Right kidney (tissue), 9 donors: ENCODE data around the gene PCIF1.
A peak's percentile ranks its signal among the peaks of the same experiment; 100 is the strongest.
"Not testable (repeated sequence)": the region's sequence is repeated elsewhere in the genome, so short reads cannot be mapped to it uniquely, and the experiment has no call there.

Experiments used
- DNase-seq: peaks from one replicate; pipeline ENCODE4 v3.0.0-alpha.2; 2016
- long read RNA-seq, 8 donors: transcript quantifications; one replicate each; lab custom pipeline, GENCODE V29; 2026

PCIF1 gene
- long read RNA-seq, donor 1, transcript PCIF1-201 (17 exons, 2,747 nt) = major isoform, 5 of 19 reads
- long read RNA-seq, donor 1, partial matches to known transcripts = 11 of 19 reads
- long read RNA-seq, donor 1, other reads (novel, unspliced or antisense) = 0 of 19 reads
- long read RNA-seq, donor 2, transcript PCIF1-203 (2 exons, 627 nt) = major isoform, 8 of 9 reads
- long read RNA-seq, donor 2, partial matches to known transcripts = 0 of 9 reads
- long read RNA-seq, donor 2, other reads (novel, unspliced or antisense) = 0 of 9 reads
- long read RNA-seq, donor 3, partial matches to known transcripts = 0 of 3 reads
- long read RNA-seq, donor 3, other reads (novel, unspliced or antisense) = 0 of 3 reads
- long read RNA-seq, donor 4, transcript PCIF1-201 (17 exons, 2,747 nt) = major isoform, 7 of 10 reads
- long read RNA-seq, donor 4, partial matches to known transcripts = 0 of 10 reads
- long read RNA-seq, donor 4, other reads (novel, unspliced or antisense) = 0 of 10 reads
- long read RNA-seq, donor 5, transcript PCIF1-201 (17 exons, 2,747 nt) = major isoform, 21 of 35 reads
- long read RNA-seq, donor 5, partial matches to known transcripts = 10 of 35 reads
- long read RNA-seq, donor 5, other reads (novel, unspliced or antisense) = 0 of 35 reads
- long read RNA-seq, donor 6, transcript PCIF1-203 (2 exons, 627 nt) = major isoform, 8 of 32 reads
- long read RNA-seq, donor 6, transcript PCIF1-201 (17 exons, 2,747 nt) = minor isoform, 5 of 32 reads
- long read RNA-seq, donor 6, partial matches to known transcripts = 19 of 32 reads
- long read RNA-seq, donor 6, other reads (novel, unspliced or antisense) = 0 of 32 reads
- long read RNA-seq, donor 7, transcript PCIF1-203 (2 exons, 627 nt) = major isoform, 12 of 55 reads
- long read RNA-seq, donor 7, transcript PCIF1-201 (17 exons, 2,747 nt) = minor isoform, 11 of 55 reads
- long read RNA-seq, donor 7, partial matches to known transcripts = 32 of 55 reads
- long read RNA-seq, donor 7, other reads (novel, unspliced or antisense) = 0 of 55 reads
- long read RNA-seq, donor 8, transcript PCIF1-201 (17 exons, 2,747 nt) = major isoform, 10 of 21 reads
- long read RNA-seq, donor 8, partial matches to known transcripts = 8 of 21 reads
- long read RNA-seq, donor 8, other reads (novel, unspliced or antisense) = 0 of 21 reads

DNA sequence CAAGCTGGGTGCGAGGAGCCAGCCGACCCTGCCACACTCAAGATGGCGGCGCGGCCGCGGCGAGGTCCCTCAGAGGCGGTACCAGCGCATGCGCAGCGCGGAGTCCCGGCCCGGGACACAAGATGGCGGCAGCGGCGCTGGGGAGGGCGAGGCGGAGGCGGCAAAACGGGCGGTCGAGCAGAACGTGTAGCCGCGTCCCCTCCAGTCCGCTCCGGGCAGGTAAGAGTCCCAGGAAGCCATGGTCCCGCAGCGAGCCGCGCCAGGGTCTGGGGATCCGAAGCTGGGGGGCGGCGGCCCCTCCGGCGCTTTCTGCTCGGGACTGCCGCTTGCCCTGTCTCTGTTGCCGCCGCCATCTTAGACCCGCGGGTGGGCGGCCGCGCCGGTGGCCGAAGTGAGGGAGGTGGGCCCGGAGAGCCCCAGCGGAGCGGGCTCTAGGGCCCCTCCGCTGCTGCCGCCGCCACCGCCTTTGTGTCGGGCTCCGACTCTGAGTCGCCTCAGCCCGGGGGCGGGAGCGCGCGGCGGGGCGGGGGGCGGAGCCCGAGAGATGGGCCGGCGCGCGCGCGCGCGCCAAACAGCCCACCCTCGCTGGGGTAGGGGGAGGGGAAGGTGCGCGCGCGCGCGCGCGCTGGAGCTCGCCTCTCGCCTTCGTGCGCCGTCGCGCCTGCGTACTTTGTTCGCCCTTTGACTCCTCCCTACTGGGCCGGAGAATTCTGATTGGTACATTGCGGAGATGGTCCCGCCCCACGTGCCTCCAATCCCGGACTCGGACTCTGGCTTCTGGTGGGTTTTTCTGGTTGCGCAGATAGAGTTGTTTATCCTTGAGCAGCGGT is at the start of gene PCIF1:
Gene PCIF1 (plus strand): TSS at position 98 of the 830 bp plus-strand sequence. CDS start 4,317 bp downstream, outside the sequence.
- peak; percentile 99 for DNase-seq

DNA sequence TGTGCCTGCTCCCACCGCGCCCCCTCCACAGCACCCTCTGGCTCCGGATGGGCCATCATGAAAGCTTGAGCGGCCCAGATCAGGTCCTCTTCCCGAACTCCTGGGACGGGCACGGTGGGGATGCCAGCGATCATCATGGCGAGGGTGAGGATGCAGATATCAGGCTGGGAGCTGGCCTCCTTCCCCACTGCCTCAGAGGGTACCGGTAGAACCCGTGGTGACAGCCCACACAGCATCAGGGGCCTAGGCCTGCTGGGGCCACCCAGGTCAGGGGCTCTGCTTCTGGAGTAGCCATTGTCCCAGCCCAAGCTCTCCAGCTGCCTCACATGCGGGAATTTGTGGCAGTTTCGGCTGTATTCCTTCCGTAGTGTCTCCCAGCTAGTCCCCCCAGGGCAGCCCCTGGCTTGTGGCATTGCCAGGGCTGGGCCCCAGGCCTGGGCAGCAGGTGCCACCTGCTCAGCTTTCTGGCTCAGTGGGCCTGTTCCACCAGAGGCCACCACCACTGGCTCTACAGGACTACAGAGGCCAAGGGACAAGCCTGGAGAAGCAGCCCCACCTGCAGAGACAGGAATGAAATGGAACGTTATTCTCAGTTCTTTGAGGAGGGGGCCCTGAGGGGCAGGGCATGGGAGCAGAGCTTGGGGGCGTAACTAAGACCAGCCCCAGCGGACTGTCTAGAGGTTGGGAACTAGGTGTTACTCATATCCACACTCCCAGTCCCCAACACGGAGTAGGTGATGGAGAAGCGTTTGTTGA is 47.7 kb upstream of the PCIF1 start:
- no peak for DNase-seq

DNA sequence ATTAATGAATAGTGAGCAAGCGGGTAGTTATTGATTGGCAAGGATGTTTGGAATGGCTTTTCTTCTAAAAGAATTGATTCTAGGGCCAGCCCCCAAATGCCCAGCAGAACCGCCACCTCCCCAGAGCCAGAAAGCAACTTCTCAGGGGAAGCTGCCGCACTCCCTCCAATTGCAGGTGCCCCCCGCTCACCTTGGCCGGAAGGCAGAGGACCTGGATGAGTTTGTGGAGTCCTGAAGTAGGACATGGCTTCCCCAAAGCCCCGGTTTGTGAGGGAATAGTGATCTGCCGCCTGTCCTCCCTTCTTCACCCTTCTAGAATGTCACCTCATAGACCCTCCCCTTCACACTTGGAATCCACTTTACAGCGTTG is 47.2 kb upstream of the PCIF1 start, which contains the start of gene SPATA25:
Gene SPATA25 (minus strand): TSS at position 277 of the 370 bp plus-strand sequence. CDS start 32 bp downstream, at position 245.
- no peak for DNase-seq

DNA sequence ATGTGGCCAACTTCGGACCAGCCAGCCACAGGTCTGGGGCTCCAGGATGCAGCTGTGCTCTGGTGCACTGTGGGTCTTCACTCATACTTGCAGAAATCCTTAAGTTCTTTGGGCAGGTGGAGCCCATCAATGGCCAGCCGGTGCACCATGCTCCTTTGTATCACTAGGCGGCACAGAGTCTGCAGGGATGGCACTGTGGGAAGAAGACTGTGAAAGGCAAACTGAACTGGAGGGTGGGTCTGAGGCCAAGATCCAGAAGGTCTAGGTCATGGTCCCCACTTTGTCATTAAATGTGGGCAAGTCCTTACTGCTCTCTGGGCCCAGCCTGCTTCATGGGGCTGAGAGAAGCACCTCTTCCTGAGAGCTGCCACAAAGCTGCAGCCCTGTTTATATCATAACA is 45.8 kb upstream of the PCIF1 start:
- DNase-seq = no peak

DNA sequence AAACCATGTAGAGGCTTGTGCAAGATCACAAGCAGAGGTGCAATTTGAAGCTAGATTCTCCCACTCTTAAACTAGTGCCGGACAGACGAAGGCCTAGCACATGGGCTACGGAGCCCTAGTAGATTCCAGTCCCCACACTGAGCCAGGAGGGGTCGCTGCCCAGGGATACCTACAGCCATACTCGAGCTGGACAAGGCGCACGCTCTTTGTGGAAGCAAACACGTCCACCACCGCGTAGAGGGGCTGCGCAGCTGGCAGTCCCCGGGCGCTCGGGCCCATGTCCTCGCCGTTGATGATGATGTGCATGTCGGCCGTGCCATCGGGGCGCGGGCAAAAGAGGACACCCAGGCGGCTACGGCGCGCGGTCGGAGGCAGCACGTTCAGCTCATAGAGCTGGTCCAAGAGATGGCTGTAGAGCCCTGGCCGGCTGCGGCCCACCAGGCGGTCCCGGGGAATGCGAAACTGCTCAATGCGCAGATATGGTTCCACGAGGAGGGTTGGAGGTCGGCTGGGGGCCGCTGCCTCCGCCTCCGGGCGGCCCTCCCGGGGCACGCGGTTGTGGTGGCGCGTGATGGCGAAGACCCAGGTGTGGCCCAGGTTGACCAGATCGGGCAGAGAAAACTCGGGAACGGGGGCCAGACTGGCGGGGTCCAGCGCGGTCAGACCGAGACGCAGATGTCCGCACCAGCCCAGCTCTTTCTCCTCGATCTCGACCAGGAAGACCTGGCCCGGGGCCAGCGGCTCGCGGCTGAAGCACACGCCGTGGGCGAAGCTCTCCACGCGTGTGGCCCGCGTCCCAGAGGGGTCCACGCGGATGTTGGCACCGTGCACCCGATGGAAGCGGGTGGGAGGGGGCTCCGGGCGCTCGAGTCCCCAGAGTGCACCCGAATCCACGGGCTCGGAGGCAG is 44.2 kb upstream of the PCIF1 start:
- peak; percentile 92 for DNase-seq

DNA sequence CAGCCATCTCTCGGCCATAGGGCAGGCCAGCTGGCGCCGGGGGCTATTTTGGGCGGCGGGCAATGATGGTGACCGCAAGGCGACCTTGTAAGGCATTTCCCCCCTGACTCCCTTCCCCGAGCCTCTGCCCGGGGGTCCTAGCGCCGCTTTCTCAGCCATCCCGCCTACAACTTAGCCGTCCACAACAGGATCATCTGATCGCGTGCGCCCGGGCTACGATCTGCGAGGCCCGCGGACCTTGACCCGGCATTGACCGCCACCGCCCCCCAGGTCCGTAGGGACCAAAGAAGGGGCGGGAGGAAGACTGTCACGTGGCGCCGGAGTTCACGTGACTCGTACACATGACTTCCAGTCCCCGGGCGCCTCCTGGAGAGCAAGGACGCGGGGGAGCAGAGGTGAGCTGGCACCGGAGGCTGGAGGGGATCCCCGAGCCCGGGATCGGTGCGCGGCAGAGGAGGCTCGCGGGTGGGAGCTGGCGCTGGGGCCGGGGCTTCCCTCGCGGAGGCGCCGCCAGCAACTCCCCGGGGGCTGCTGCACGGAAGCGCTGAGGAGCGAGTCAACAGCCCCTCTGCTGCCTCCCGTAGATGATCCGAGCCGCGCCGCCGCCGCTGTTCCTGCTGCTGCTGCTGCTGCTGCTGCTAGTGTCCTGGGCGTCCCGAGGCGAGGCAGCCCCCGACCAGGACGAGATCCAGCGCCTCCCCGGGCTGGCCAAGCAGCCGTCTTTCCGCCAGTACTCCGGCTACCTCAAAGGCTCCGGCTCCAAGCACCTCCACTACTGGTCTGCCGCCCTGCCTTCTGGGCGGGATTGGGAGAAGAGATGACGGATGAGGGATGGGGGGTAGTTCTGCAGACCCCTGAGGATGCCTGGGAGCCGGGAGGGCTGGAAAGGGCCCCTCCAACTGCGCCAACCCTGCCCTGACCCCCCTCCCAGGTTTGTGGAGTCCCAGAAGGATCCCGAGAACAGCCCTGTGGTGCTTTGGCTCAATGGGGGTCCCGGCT is 43.2 kb upstream of the PCIF1 start, which contains the start of the genes CTSA and NEURL2:
Gene CTSA (plus strand): TSS at position 351 of the 999 bp plus-strand sequence. CDS start 234 bp downstream, at position 585.
Gene NEURL2 (minus strand): TSS at position 224 of the 999 bp plus-strand sequence. CDS start 217 bp downstream, at position 7.
- DNase-seq = peak; percentile 99

DNA sequence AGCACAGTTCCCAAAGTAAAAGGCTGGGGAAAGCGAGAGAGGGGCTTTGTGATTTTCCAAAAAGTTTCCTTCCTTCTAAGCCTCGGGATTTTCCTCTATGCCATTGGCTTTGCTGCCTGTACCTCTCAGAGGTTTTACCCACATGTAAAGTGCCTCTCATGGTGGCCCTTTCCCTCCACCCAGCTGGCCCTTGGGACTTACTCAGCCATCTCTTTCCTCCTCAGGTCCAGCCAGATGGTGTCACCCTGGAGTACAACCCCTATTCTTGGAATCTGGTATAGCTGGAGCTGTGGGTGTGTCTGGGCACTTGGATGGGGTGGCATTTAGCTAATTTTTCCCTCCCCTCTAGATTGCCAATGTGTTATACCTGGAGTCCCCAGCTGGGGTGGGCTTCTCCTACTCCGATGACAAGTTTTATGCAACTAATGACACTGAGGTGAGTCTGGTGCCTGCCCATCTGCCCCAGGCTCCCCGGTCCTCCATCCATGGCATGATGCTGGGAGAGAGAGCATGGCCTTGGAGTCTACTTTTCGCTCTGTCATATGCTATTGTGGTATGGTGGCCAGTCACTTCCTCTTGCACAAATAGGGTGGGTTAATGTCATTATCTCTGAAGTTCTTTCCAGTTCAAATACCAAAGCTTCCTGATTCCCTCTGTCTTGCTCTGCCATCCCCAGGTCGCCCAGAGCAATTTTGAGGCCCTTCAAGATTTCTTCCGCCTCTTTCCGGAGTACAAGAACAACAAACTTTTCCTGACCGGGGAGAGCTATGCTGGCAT is 42.2 kb upstream of the PCIF1 start:
- DNase-seq = no peak

DNA sequence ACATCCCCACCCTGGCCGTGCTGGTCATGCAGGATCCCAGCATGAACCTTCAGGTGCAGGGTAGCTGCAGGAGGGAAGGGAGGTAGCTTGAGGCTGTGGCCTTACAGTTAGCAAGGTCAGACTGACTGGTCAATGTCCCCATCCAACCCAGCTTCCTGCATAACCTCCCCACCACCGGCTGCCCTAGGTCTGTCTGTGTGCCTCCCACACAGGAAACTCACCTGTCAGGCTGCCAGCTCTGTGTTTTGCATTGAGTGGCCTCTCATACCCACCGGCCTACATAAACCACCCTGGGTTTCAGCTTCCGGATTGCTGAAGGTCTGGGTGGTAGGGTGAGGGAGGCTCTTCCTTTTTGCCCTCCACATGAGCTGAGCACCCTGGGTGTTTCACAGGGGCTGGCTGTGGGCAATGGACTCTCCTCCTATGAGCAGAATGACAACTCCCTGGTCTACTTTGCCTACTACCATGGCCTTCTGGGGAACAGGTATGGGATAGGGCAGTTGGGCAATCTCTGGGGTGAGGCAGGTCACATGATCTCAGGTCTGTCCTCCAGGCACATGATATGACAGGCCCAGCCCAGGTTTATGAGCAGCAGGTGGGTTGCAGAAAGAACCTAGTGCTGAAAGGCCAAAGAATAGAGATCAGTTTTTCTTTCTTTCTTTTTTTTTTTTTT is 41.5 kb upstream of the PCIF1 start:
- DNase-seq = no peak

DNA sequence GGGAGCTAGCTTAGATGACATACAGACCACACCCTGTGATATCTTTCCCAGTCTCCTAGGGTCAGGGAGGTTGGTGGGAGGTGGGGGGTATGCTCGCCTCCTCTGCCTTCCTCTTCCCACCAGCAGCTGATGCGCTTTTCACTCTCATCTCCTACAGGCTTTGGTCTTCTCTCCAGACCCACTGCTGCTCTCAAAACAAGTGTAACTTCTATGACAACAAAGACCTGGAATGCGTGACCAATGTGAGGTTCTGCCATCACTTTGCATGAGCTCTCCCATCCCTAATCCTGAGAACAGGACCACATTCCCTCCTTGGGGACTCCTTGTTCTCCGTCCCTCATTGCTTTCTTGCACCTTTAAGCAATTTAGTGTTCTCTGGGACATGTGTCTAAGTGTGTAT is 40.7 kb upstream of the PCIF1 start:
- no peak for DNase-seq

DNA sequence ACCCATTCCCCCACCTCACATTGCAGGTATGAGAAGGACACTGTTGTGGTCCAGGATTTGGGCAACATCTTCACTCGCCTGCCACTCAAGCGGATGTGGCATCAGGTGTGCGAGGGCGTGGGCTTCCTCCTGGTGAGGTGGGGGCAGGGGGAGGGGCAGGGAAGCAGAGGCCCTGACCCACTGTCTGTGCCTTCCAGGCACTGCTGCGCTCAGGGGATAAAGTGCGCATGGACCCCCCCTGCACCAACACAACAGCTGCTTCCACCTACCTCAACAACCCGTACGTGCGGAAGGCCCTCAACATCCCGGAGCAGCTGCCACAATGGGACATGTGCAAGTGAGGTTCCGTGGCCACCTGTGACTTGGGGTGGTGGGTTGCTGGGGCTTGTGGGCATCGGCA is 39.7 kb upstream of the PCIF1 start:
- DNase-seq = no peak

DNA sequence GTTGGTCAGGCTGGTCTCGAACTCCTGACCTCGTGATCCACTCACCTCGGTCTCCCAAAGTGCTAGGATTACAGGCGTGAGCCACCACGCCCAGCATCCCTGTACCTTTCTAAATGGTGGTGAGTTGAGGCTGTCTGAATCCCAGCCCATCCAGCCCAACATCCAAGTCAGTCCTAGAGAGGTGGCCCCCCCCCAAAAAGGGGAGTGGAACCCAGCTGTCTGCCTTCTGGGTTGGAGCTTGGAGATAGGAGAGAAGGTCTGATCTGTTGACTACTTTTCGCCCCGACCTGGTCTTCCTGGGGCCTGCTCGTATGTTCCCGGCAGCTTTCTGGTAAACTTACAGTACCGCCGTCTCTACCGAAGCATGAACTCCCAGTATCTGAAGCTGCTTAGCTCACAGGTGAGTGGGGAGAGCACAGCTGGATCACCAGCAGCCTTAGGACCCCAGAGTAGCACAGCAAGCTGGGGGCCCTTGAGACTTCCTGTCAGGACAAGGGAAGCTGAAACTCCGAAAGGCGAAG is 37.8 kb upstream of the PCIF1 start:
- no peak for DNase-seq

DNA sequence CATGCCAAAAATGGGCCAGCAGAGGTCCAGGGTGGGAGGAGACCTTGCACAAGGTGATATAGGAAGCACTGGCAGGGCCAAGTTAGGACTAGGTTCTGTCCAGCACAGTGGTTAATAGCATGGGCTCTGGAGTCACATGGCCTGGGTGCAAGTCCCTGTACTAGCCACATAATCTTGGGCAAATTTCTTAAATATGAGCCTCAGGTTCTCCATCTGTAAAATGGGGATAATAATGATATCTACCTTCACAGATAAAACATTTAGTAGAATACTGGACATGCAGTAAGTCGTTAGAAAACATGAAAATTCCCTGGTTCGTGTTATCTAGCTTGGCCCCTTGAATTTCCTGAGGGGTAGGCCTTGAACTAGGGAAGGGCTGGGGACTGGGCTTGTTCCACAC is 37.2 kb upstream of the PCIF1 start:
- no peak for DNase-seq

DNA sequence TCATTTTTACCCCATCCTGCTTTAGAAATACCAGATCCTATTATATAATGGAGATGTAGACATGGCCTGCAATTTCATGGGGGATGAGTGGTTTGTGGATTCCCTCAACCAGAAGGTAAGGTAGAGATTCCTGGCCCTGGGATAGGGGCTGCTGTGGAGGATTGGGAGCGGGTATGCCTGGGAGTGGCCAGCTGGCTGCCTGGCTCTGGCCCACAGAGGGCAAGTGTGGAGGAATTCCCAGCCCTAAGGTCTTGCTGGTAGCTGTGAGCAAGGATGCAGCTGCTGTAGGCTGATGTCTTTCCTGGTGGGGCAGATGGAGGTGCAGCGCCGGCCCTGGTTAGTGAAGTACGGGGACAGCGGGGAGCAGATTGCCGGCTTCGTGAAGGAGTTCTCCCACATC is 36.8 kb upstream of the PCIF1 start:
- DNase-seq = no peak

DNA sequence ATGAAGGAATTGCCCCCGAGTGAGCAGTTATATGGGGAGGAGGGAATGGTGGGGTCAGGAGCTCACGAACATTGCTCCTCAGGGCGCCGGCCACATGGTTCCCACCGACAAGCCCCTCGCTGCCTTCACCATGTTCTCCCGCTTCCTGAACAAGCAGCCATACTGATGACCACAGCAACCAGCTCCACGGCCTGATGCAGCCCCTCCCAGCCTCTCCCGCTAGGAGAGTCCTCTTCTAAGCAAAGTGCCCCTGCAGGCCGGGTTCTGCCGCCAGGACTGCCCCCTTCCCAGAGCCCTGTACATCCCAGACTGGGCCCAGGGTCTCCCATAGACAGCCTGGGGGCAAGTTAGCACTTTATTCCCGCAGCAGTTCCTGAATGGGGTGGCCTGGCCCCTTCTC is 36.2 kb upstream of the PCIF1 start:
- DNase-seq = no peak

DNA sequence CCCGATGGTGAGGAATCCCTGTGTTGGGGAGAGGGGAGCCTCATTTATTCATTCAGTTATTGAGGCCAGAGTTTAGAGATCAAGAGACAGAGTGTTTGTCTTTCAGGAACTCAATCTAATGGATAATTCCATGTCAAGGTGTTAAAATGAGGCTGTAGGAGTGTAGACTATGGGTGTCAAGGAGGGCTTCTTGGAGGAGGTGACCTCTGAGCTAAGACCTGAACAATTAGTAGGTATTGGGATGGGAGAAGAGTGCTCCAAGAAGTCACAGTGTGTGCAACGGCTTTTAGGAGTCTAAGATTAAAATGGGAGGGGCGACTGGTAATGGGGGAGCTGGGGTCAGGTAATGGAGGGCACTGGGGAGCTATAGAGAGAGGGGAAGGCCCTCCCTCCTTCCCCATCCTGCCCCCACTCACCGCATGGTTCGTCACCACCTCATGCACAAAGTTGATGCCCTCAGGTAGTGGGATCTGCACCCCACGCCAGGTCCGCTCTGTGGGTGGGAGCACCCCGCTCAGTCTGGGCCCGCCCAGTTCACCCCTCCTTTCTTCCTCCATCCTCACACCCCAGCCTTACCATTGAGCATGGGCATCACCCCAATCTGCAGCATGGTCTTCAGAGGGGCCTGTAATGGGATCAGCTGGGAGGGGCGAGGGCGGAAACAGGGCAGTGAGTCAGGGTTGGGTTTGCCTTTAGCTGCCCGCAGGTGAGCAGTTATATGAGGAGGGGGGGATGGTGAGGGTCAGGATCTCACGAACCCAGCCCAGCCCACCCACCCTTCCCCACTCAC is 35.2 kb upstream of the PCIF1 start:
- no peak for DNase-seq

DNA sequence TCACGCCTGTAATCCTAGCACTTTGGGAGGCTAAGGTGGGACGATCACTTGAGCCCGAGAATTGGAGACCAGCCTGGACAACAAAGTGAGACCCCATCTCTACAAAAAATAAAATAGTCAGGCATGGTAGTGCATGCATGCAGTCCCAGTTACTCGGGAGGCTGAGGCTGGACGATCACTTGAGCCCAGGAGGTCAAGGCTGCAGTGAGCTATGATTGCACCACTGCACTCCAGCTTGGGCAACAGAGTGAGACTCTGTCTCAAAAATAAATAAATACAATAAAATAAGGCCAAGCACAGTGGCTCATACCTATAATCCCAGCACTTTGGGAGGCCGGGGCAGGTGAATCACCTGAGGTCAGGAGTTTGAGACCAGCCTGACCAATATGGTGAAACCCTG is 33.2 kb upstream of the PCIF1 start:
- not testable (repeated sequence) for DNase-seq
